WTC11 (cell line): ENCODE results near the gene CA10. TPM values are rescaled to one million over a fixed set of nuclear protein-coding genes. Genes with fewer than 3 reads are reported as not detected.

Experiments used
- ATAC-seq: fragments of 200-7000 bp; cut with Tn5 transposase; 2 replicates; pipeline ENCODE4 v1.10.0; 2021; ENCODE audit warnings: mild to moderate bottlenecking, moderate library complexity
- CTCF ChIA-PET: fragments of 300-600 bp; sonication (Branson Sonifier 250); formaldehyde crosslinking; loops from one replicate; lab custom pipeline; 2021; ENCODE audit warnings: antibody characterized with exemption; lab: Charles Lee
- POLR2A ChIA-PET: fragments of 350-600 bp; sonication (Branson Sonifier 250); formaldehyde crosslinking; loops from one replicate; lab custom pipeline; 2021; ENCODE audit warnings: antibody characterized with exemption; lab: Charles Lee
- DNase-seq: peaks from one replicate; pipeline ENCODE4 v3.0.0; 2021; ENCODE audit warnings: low spot score
- H3K27ac Mint-ChIP-seq: 2 replicates; pipeline ENCODE4 v1.8.0; 2021; ENCODE audit warnings: mixed read lengths
- H3K27me3 Mint-ChIP-seq: 2 replicates; pipeline ENCODE4 v1.8.0; 2021; ENCODE audit warnings: low read depth, mild to moderate bottlenecking, moderate library complexity, mixed read lengths
- H3K36me3 Mint-ChIP-seq: 2 replicates; pipeline ENCODE4 v1.8.0; 2021; ENCODE audit warnings: mixed read lengths
- H3K4me1 Mint-ChIP-seq: 2 replicates; pipeline ENCODE4 v1.8.0; 2022; ENCODE audit warnings: mixed read lengths
- H3K4me3 Mint-ChIP-seq: 2 replicates; pipeline ENCODE4 v1.8.0; 2021; ENCODE audit warnings: mild to moderate bottlenecking, moderate library complexity, mixed read lengths
- H3K9me3 Mint-ChIP-seq: 2 replicates; pipeline ENCODE4 v1.8.0; 2021; ENCODE audit warnings: mixed read lengths
- AR ChIP-seq: fragments of 250-450 bp; sonication (Bioruptor Pico); IDR thresholded peaks from 2 replicates; pipeline ENCODE4 v1.9.0; 2021; ENCODE audit warnings: mild to moderate bottlenecking
- CBFB ChIP-seq: sonication (generic); formaldehyde crosslinking; IDR thresholded peaks from 2 replicates; pipeline ENCODE4 v1.8.1; 2022; ENCODE audit warnings: mild to moderate bottlenecking, low read depth, missing genetic modification reagents
- E2F5 ChIP-seq: sonication (generic); formaldehyde crosslinking; IDR thresholded peaks from 2 replicates; pipeline ENCODE4 v1.8.1; 2022; ENCODE audit warnings: mild to moderate bottlenecking, moderate library complexity, missing genetic modification reagents
- FOXJ3 ChIP-seq: sonication (generic); formaldehyde crosslinking; IDR thresholded peaks from 2 replicates; pipeline ENCODE4 v1.9.0; 2021; ENCODE audit warnings: missing genetic modification reagents, mild to moderate bottlenecking, borderline replicate concordance
- FOXP1 ChIP-seq: sonication (generic); formaldehyde crosslinking; IDR thresholded peaks from 2 replicates; pipeline ENCODE4 v1.8.0; 2022; ENCODE audit warnings: missing genetic modification reagents, mild to moderate bottlenecking, moderate library complexity, borderline replicate concordance
- HMGA2 ChIP-seq: fragments of 250-450 bp; sonication (Bioruptor Pico); IDR thresholded peaks from 2 replicates; pipeline ENCODE4 v1.4.0; 2021; ENCODE audit warnings: mild to moderate bottlenecking, moderate library complexity
- IRF1 ChIP-seq: sonication (generic); formaldehyde crosslinking; IDR thresholded peaks from 2 replicates; pipeline ENCODE4 v1.8.0; 2023; ENCODE audit warnings: missing genetic modification reagents
- MYBL2 ChIP-seq: sonication (generic); formaldehyde crosslinking; IDR thresholded peaks from 2 replicates; pipeline ENCODE4 v1.8.1; 2023; ENCODE audit warnings: mild to moderate bottlenecking, moderate library complexity, missing genetic modification reagents
- NFE2L1 ChIP-seq: sonication (generic); formaldehyde crosslinking; IDR thresholded peaks from 2 replicates; pipeline ENCODE4 v1.8.1; 2023; ENCODE audit warnings: missing genetic modification reagents
- NFYB ChIP-seq: sonication (generic); formaldehyde crosslinking; conservative IDR thresholded peaks from 2 replicates; pipeline ENCODE4 v1.8.0; 2022; ENCODE audit warnings: low read depth, missing genetic modification reagents
- PREB ChIP-seq: sonication (generic); formaldehyde crosslinking; IDR thresholded peaks from 2 replicates; pipeline ENCODE4 v1.8.1; 2022; ENCODE audit warnings: mild to moderate bottlenecking, missing genetic modification reagents, moderate library complexity, borderline replicate concordance
- RORB ChIP-seq: fragments of 250-450 bp; sonication (Bioruptor Pico); IDR thresholded peaks from 2 replicates; pipeline ENCODE4 v1.9.0; 2021; ENCODE audit warnings: mild to moderate bottlenecking
- SOX15 ChIP-seq: fragments of 250-450 bp; sonication (Bioruptor Pico); IDR thresholded peaks from 2 replicates; pipeline ENCODE4 v1.9.0; 2021; ENCODE audit warnings: mild to moderate bottlenecking
- SP1 ChIP-seq: sonication (generic); formaldehyde crosslinking; conservative IDR thresholded peaks from 2 replicates; pipeline ENCODE4 v1.8.1; 2022; ENCODE audit warnings: missing genetic modification reagents
- ZMAT4 ChIP-seq: fragments of 250-450 bp; sonication (Bioruptor Pico); IDR thresholded peaks from 2 replicates; pipeline ENCODE4 v1.9.0; 2021; ENCODE audit warnings: mild to moderate bottlenecking
- ZNF138 ChIP-seq: sonication (generic); formaldehyde crosslinking; conservative IDR thresholded peaks from 2 replicates; pipeline ENCODE4 v1.8.1; 2022; ENCODE audit warnings: mild to moderate bottlenecking, moderate library complexity, missing genetic modification reagents
- ZNF532 ChIP-seq: fragments of 250-450 bp; sonication (Bioruptor Pico); IDR thresholded peaks from 2 replicates; pipeline ENCODE4 v1.9.0; 2021; ENCODE audit warnings: mild to moderate bottlenecking, borderline replicate concordance
- ZSCAN18 ChIP-seq: fragments of 250-450 bp; sonication (Bioruptor Pico); IDR thresholded peaks from 2 replicates; pipeline ENCODE4 v2.1.2; 2022; ENCODE audit warnings: mild to moderate bottlenecking, moderate library complexity
- total RNA-seq: library from RNA; stranded (reverse); gene quantifications from 3 replicates; pipeline ENCODE4 v1.2.3, GENCODE V29; 2021

CA10 gene
- total RNA-seq, 1 experiment from 2014 or later: 0.90 TPM

GRCh38 chr17:52064791-52065211 lies 93.7 kb downstream of the CA10 start:
- H3K4me1 Mint-ChIP-seq: no peaks in the 10 kb centered on the region
- TF ChIP-seq ZSCAN18 (CRISPR knock-in tag): no peak
- no peak for TF ChIP-seq RORB (CRISPR knock-in tag)
- TF ChIP-seq AR (CRISPR knock-in tag): no peak
- TF ChIP-seq NFE2L1 (CRISPR knock-in tag): no peak
- TF ChIP-seq FOXP1: no peak
- no peak for TF ChIP-seq ZNF138
- no peak for TF ChIP-seq MYBL2
- H3K36me3 Mint-ChIP-seq: peaks cover 64% of the 10 kb centered on the region
- H3K27ac Mint-ChIP-seq: no peak overlapping the region
- ATAC-seq: no peak
- DNase-seq: no peak
- peaks cover 86% of the 10 kb centered on the region for H3K9me3 Mint-ChIP-seq
- CTCF ChIA-PET: no interaction called here
- peaks cover 3% of the 10 kb centered on the region; the same call in 1 of the 2 replicates for H3K27me3 Mint-ChIP-seq
- POLR2A ChIA-PET: no interaction called here
- H3K4me3 Mint-ChIP-seq: no peak overlapping the region

- H3K4me3 Mint-ChIP-seq: no peak overlapping the region
- POLR2A ChIA-PET: no interaction called here
- no peak for ATAC-seq
- no peak for DNase-seq
- CTCF ChIA-PET: no interaction called here
- peaks cover 68% of the 10 kb centered on the region for H3K9me3 Mint-ChIP-seq
- H3K4me1 Mint-ChIP-seq: no peaks in the 10 kb centered on the region
- no peak for TF ChIP-seq CBFB (CRISPR knock-in tag)
- peaks cover 47% of the 10 kb centered on the region for H3K36me3 Mint-ChIP-seq
- H3K27ac Mint-ChIP-seq: no peak overlapping the region
- peaks cover 3% of the 10 kb centered on the region; the same call in 1 of the 2 replicates for H3K27me3 Mint-ChIP-seq
These were observed 109.0 kb downstream of the CA10 start for GRCh38 chr17:52049496-52049895.

- Mint-ChIP-seq H3K4me3 (no peak overlapping the region), H3K36me3 (peaks cover 45% of the 10 kb centered on the region), H3K27me3 (peaks cover 3% of the 10 kb centered on the region; the same call in 1 of the 2 replicates), H3K4me1 (no peaks in the 10 kb centered on the region), H3K27ac (no peak overlapping the region), H3K9me3 (peaks cover 64% of the 10 kb centered on the region)
- CTCF ChIA-PET: no interaction called here
- DNase-seq (no peak), ATAC-seq (no peak)
- POLR2A ChIA-PET: no interaction called here
- TF ChIP-seq HMGA2 (CRISPR knock-in tag) (no peak), ZMAT4 (CRISPR knock-in tag) (no peak), PREB (no peak), IRF1 (CRISPR knock-in tag) (no peak), E2F5 (no peak), NFYB (CRISPR knock-in tag) (no peak), SOX15 (CRISPR knock-in tag) (no peak), FOXJ3 (CRISPR knock-in tag) (no peak), SP1 (no peak), ZNF532 (CRISPR knock-in tag) (no peak)
These were observed 109.5 kb downstream of the CA10 start for GRCh38 chr17:52049051-52049450.
